ENCODE results near the gene ARID1B. TPM values are rescaled to one million over a fixed set of nuclear protein-coding genes. Genes with fewer than 3 reads are reported as not detected.

Gene ARID1B
- total RNA-seq, 1 experiment from 2014 or later: 42.8 TPM

DNA sequence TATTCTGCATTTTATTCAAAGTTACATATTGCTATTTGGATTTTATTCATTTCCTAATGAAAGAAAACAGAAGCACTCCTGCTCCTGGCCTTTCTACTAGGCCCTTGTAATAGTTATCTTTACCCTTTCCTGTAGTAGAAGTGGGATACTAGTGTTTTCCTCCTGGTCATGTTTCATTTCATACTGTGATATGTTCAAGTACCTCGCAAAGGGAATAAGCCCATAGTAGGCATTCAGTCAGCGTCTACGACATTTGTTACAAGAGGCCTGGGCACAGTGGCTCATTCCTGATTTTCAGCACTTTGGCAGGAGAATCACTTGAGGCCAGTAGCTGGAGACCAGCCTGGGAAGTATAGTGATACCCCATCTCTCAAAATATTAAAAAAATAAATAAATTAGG is 154.1 kb downstream of the ARID1B start:
- peaks cover 41% of the 10 kb centered on the region for H3K79me2 ChIP-seq (ENCODE audit: low read depth)
- no peak overlapping the region for H3K4me2 ChIP-seq
- no peak overlapping the region for H2AFZ ChIP-seq
- ChIA-PET POLR2A (ENCODE audit: unreplicated experiment) (no interaction called here), CTCF (no interaction called here)
- no peak for TF ChIP-seq EZH2 (IDR thresholded peaks at IDR 0.05; ENCODE audit: low read depth)
- TF ChIP-seq, protein P1, sequence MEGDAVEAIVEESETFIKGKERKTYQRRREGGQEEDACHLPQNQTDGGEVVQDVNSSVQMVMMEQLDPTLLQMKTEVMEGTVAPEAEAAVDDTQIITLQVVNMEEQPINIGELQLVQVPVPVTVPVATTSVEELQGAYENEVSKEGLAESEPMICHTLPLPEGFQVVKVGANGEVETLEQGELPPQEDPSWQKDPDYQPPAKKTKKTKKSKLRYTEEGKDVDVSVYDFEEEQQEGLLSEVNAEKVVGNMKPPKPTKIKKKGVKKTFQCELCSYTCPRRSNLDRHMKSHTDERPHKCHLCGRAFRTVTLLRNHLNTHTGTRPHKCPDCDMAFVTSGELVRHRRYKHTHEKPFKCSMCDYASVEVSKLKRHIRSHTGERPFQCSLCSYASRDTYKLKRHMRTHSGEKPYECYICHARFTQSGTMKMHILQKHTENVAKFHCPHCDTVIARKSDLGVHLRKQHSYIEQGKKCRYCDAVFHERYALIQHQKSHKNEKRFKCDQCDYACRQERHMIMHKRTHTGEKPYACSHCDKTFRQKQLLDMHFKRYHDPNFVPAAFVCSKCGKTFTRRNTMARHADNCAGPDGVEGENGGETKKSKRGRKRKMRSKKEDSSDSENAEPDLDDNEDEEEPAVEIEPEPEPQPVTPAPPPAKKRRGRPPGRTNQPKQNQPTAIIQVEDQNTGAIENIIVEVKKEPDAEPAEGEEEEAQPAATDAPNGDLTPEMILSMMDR (conservative IDR thresholded peaks at IDR 0.05): no peak
- no peaks in the 10 kb centered on the region for H3K9me2 ChIP-seq (ENCODE audit: insufficient read depth)
- H3K27ac ChIP-seq: no peak overlapping the region
- H3K4me3 ChIP-seq: no peak overlapping the region
- no TSS peak for BruUV-seq (replicated peaks)
- H3K4me1 ChIP-seq (replicated peaks; ENCODE audit: insufficient read depth): peaks cover 27% of the 10 kb centered on the region
- intact Hi-C loops (cut with micrococcal nuclease; ENCODE audit: unreplicated experiment): no loop called here
- no peaks in the 10 kb centered on the region; the same call in 1 of the 2 replicates for H3K9me3 ChIP-seq (ENCODE audit: insufficient read depth, low read depth)
- H4K20me1 ChIP-seq (ENCODE audit: insufficient read depth): peaks cover 7% of the 10 kb centered on the region; the same call in 1 of the 2 replicates
- peaks cover 16% of the 10 kb centered on the region; the same call in 1 of the 2 replicates for H3F3A ChIP-seq (ENCODE audit: insufficient read depth, low read depth)
- no peak for DNase-seq
- H3K27me3 ChIP-seq (ENCODE audit: insufficient read depth, low read depth): no peaks in the 10 kb centered on the region
- H3K36me3 ChIP-seq (ENCODE audit: low read depth): no peaks in the 10 kb centered on the region

DNA sequence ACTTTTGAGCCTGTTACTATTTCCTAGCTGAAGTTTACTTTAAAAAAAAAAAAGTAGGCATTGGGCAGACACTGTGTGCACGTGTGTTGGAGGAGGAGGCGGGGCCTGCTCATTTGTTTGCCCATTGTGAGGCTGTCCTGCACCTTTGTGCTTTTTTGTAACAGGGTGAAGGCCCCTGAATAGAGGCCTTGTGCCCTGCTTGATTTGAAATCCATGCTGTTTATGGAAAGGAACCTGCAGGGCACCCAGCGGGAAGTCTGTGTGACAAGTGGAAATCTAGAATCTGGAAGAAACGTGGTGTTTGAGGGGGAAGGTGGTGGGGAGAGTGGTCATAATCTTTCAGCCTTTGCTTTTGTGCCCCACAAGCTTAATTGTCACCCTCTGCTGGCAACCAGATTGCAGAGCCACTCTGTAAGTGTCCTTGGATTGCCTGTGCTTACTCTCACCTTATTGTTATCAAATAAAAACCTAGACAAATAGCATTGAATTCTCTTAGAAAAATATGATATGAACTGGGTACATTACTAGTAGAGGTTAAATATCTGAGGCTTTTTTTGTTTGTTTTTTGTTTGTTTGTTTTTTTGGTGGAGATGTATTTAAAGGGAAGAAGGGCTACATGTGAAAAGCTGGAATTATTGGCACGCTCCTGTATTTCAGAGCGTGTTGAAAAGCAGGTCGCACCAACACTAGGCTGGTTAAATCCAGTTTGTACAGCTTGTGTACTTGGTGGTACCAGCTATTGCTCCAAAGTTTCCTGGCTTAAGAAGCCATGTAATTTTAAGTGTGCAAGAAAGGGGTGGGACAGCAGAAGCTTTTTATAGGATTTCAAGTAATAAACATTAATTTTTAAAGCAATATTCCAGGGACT is 156.3 kb downstream of the ARID1B start:
- CTCF ChIA-PET: interaction anchor here (0.6 kb wide), 1 partner anchor 86 kb away, joined by 3 read pairs; no protein-coding TSS in a partner anchor
- Histone ChIP-seq H3K9me2 (ENCODE audit: insufficient read depth) (no peaks in the 10 kb centered on the region), H3K27ac (peak overlapping the region; percentile 33; the same call in 1 of the 2 replicates), H2AFZ (no peak overlapping the region), H3K36me3 (ENCODE audit: low read depth) (no peaks in the 10 kb centered on the region), H3F3A (ENCODE audit: insufficient read depth, low read depth) (peaks cover 16% of the 10 kb centered on the region; the same call in 1 of the 2 replicates), H3K4me2 (peak overlapping the region; percentile 68), H4K20me1 (ENCODE audit: insufficient read depth) (peaks cover 7% of the 10 kb centered on the region; the same call in 1 of the 2 replicates), H3K4me3 (no peak overlapping the region), H3K9me3 (ENCODE audit: insufficient read depth, low read depth) (no peaks in the 10 kb centered on the region; the same call in 1 of the 2 replicates), H3K79me2 (ENCODE audit: low read depth) (peaks cover 31% of the 10 kb centered on the region), H3K27me3 (ENCODE audit: insufficient read depth, low read depth) (no peaks in the 10 kb centered on the region), H3K4me1 (replicated peaks; ENCODE audit: insufficient read depth) (peaks cover 23% of the 10 kb centered on the region)
- intact Hi-C loops (cut with micrococcal nuclease; ENCODE audit: unreplicated experiment): no loop called here
- DNase-seq: peak in 1 of 2 experiments; percentile 37
- BruUV-seq (replicated peaks): no TSS peak
- TF ChIP-seq EZH2 (IDR thresholded peaks at IDR 0.05; ENCODE audit: low read depth): no peak
- TF ChIP-seq, protein P1 (conservative IDR thresholded peaks at IDR 0.05): no peak
- POLR2A ChIA-PET (ENCODE audit: unreplicated experiment): interaction anchor here (0.6 kb wide), 1 partner anchor 153 kb away, joined by 4 read pairs; no protein-coding TSS in a partner anchor

DNA sequence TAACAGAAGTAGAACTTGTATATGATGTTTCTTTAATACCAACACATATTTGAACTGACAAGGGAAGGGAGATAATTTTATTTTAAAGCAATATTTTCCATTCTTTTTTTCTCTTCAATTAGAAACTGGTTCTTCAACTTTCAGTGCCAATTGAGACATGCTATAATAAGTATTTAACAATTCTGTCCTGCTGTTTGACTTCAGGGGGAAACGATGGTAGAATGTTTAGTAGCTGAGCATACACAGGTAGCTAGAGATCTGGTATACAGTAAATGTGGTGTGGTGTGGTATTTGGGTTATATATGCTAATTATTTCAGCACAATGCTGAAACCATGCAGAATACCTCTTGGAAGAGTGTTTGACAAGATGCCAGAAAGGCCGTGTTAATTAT is 156.9 kb downstream of the ARID1B start:
- intact Hi-C loops (cut with micrococcal nuclease; ENCODE audit: unreplicated experiment): no loop called here
- Histone ChIP-seq H3K4me1 (replicated peaks; ENCODE audit: insufficient read depth) (peaks cover 23% of the 10 kb centered on the region), H3K36me3 (ENCODE audit: low read depth) (no peaks in the 10 kb centered on the region), H4K20me1 (ENCODE audit: insufficient read depth) (peaks cover 9% of the 10 kb centered on the region; the same call in 1 of the 2 replicates), H3K27me3 (ENCODE audit: insufficient read depth, low read depth) (no peaks in the 10 kb centered on the region), H3K9me3 (ENCODE audit: insufficient read depth, low read depth) (no peaks in the 10 kb centered on the region; the same call in 1 of the 2 replicates), H3K4me3 (peak overlapping the region; percentile 19; the same call in 1 of the 2 replicates), H3F3A (ENCODE audit: insufficient read depth, low read depth) (peaks cover 16% of the 10 kb centered on the region; the same call in 1 of the 2 replicates), H2AFZ (no peak overlapping the region), H3K79me2 (ENCODE audit: low read depth) (peaks cover 31% of the 10 kb centered on the region), H3K9me2 (ENCODE audit: insufficient read depth) (no peaks in the 10 kb centered on the region), H3K27ac (0 out of 2 replicates have a peak overlapping the region, but pooled peaks have one; percentile 33), H3K4me2 (peak overlapping the region; percentile 68)
- CTCF ChIA-PET: interaction anchor here (0.6 kb wide), 1 partner anchor 9 kb away, joined by 3 read pairs; no protein-coding TSS in a partner anchor
- POLR2A ChIA-PET (ENCODE audit: unreplicated experiment): no interaction called here
- no TSS peak for BruUV-seq (replicated peaks)
- TF ChIP-seq EZH2 (IDR thresholded peaks at IDR 0.05; ENCODE audit: low read depth): no peak
- TF ChIP-seq, protein P1 (conservative IDR thresholded peaks at IDR 0.05): no peak
- peak in 1 of 2 experiments; percentile 55 for DNase-seq

All from PC-9 (cell line).